ENCODE results near the gene TP73.

TP73 gene

GRCh38 chr1:3653286-3653618 is 936 bp downstream of the TP73 start:
- DNase-seq (ENCODE audit: low spot score), result no peak

- no peak for DNase-seq (ENCODE audit: low spot score)
Observed at GRCh38 chr1:3654549-3655281, 2.4 kb downstream of the TP73 start.

- DNase-seq (ENCODE audit: low spot score), result no peak
Observed at GRCh38 chr1:3656450-3657095, 4.3 kb downstream of the TP73 start.

- no peak for DNase-seq (ENCODE audit: low spot score)
Observed at GRCh38 chr1:3657096-3657475, 4.8 kb downstream of the TP73 start.

GRCh38 chr1:3657578-3658230 is 5.4 kb downstream of the TP73 start:
- DNase-seq (ENCODE audit: low spot score), result no peak

- DNase-seq (ENCODE audit: low spot score), result no peak
Observed at GRCh38 chr1:3658231-3658615, 5.9 kb downstream of the TP73 start.

- no peak for DNase-seq (ENCODE audit: low spot score)
Observed at GRCh38 chr1:3659093-3659492, 6.8 kb downstream of the TP73 start.

- DNase-seq (ENCODE audit: low spot score), result no peak
Observed at GRCh38 chr1:3660704-3661103, 8.4 kb downstream of the TP73 start.

GRCh38 chr1:3661631-3662030 is 9.3 kb downstream of the TP73 start:
- DNase-seq (ENCODE audit: low spot score), result no peak

- no peak for DNase-seq (ENCODE audit: low spot score)
Observed at GRCh38 chr1:3662080-3662671, 9.9 kb downstream of the TP73 start.

- no peak for DNase-seq (ENCODE audit: low spot score)
Observed at GRCh38 chr1:3663999-3664699, 11.8 kb downstream of the TP73 start.

GRCh38 chr1:3664700-3665375 is 12.5 kb downstream of the TP73 start:
- no peak for DNase-seq (ENCODE audit: low spot score)

GRCh38 chr1:3668148-3668547 is 15.8 kb downstream of the TP73 start:
- no peak for DNase-seq (ENCODE audit: low spot score)

GRCh38 chr1:3668585-3669300 is 16.4 kb downstream of the TP73 start:
- DNase-seq (ENCODE audit: low spot score), result peak; percentile 93

- DNase-seq (ENCODE audit: low spot score), result no peak
Observed at GRCh38 chr1:3669421-3669821, 17.1 kb downstream of the TP73 start.

GRCh38 chr1:3669971-3670431 is 17.7 kb downstream of the TP73 start:
- DNase-seq (ENCODE audit: low spot score), result no peak

GRCh38 chr1:3670823-3671265 is 18.5 kb downstream of the TP73 start:
- no peak for DNase-seq (ENCODE audit: low spot score)

- no peak for DNase-seq (ENCODE audit: low spot score)
Observed at GRCh38 chr1:3671371-3672180, 19.3 kb downstream of the TP73 start.

GRCh38 chr1:3672231-3672970 is 20.1 kb downstream of the TP73 start:
- no peak for DNase-seq (ENCODE audit: low spot score)

- DNase-seq (ENCODE audit: low spot score), result no peak
Observed at GRCh38 chr1:3672971-3673361, 20.6 kb downstream of the TP73 start.

Measured in HuH-7 (cell line).